ENCODE measurements around the gene NXN.

- TF ChIP-seq POLR2A (IDR thresholded peaks at IDR 0.05; ENCODE audit: low read depth, low read length) = no peak
- TF ChIP-seq TAF1 (IDR thresholded peaks at IDR 0.05; ENCODE audit: borderline replicate concordance, low read depth, low read length) = no peak
- TF ChIP-seq POLR2AphosphoS5 (IDR thresholded peaks at IDR 0.05; ENCODE audit: low read depth, low read length) = no peak
These were observed 30.5 kb upstream of the NXN start for GRCh38 chr17:1010086-1010450.
